HFFc6 (cell line): Measurements from ENCODE around the gene KDM6B. TPM values are rescaled to one million over a fixed set of nuclear protein-coding genes. Genes with fewer than 3 reads are reported as not detected.

Experiments
- DNase-seq: peaks from one replicate; pipeline ENCODE4 v3.0.0-alpha.2; 2018
- H3K27ac Mint-ChIP-seq: 2 replicates; pipeline ENCODE4 v1.8.0; 2020; ENCODE audit warnings: mild to moderate bottlenecking, mixed read lengths
- H3K27me3 Mint-ChIP-seq: 2 replicates; pipeline ENCODE4 v1.8.0; 2021; ENCODE audit warnings: mild to moderate bottlenecking, moderate library complexity, mixed read lengths; ENCODE audit not compliant: insufficient read depth
- H3K36me3 Mint-ChIP-seq: 2 replicates; pipeline ENCODE4 v1.8.0; 2021; ENCODE audit warnings: low read depth, mixed read lengths
- H3K4me1 Mint-ChIP-seq: 2 replicates; pipeline ENCODE4 v1.8.0; 2020; ENCODE audit warnings: low read depth, mixed read lengths
- H3K4me3 Mint-ChIP-seq: 2 replicates; pipeline ENCODE4 v1.8.0; 2020; ENCODE audit warnings: mild to moderate bottlenecking, moderate library complexity, mixed read lengths
- H3K9me3 Mint-ChIP-seq: 2 replicates; pipeline ENCODE4 v1.8.0; 2020; ENCODE audit warnings: mild to moderate bottlenecking, mixed read lengths
- CTCF ChIP-seq: fragments of 200-600 bp; sonication (generic); IDR thresholded peaks from 2 replicates; pipeline ENCODE4 v1.5.0; 2021; ENCODE audit warnings: antibody characterized with exemption, mild to moderate bottlenecking
- total RNA-seq, 6 experiments: library from RNA; stranded (reverse); fragmentation: NEBNext Ultra II Directional; extraction: Animal tissue kit (Norgen Biotek cat#: 25700); gene quantifications; 2 replicates in 1 of 6; 3 replicates in 5 of 6; pipeline ENCODE4 v1.2.3, GENCODE V29; 2021

The KDM6B gene
- total RNA-seq, 6 experiments from 2014 or later: 10.4 to 15.2 (median 11.6) TPM

- H3K4me3 Mint-ChIP-seq: no peak overlapping the region
- H3K36me3 Mint-ChIP-seq: no peaks in the 10 kb centered on the region
- no peak overlapping the region for H3K27ac Mint-ChIP-seq
- H3K27me3 Mint-ChIP-seq: peaks cover 32% of the 10 kb centered on the region
- no peaks in the 10 kb centered on the region for H3K9me3 Mint-ChIP-seq
- no peaks in the 10 kb centered on the region for H3K4me1 Mint-ChIP-seq
- TF ChIP-seq CTCF: no peak
- DNase-seq: no peak
Measured at GRCh38 chr17:7818026-7818425, 16.0 kb upstream of the KDM6B start.

- no peak for DNase-seq
- Mint-ChIP-seq H3K4me1 (peaks cover 3% of the 10 kb centered on the region; the same call in 1 of the 2 replicates), H3K27ac (no peak overlapping the region)
Measured at GRCh38 chr17:7818746-7819645, 15.0 kb upstream of the KDM6B start.

GRCh38 chr17:7820231-7820630 is 13.8 kb upstream of the KDM6B start:
- Mint-ChIP-seq H3K4me3 (no peak overlapping the region), H3K9me3 (no peaks in the 10 kb centered on the region), H3K4me1 (peaks cover 15% of the 10 kb centered on the region), H3K27ac (no peak overlapping the region), H3K36me3 (no peaks in the 10 kb centered on the region), H3K27me3 (peaks cover 28% of the 10 kb centered on the region)
- DNase-seq: no peak
- TF ChIP-seq CTCF: no peak

More at GRCh38 chr17:7818746-7819645, 15.0 kb upstream of the KDM6B start:
- no peak overlapping the region for H3K4me3 Mint-ChIP-seq
- no peaks in the 10 kb centered on the region for H3K9me3 Mint-ChIP-seq
- TF ChIP-seq CTCF: no peak
- H3K27me3 Mint-ChIP-seq: peaks cover 32% of the 10 kb centered on the region
- H3K36me3 Mint-ChIP-seq: no peaks in the 10 kb centered on the region

- Mint-ChIP-seq H3K9me3 (no peaks in the 10 kb centered on the region), H3K27ac (no peak overlapping the region), H3K4me1 (peaks cover 26% of the 10 kb centered on the region), H3K27me3 (peaks cover 19% of the 10 kb centered on the region), H3K4me3 (no peak overlapping the region), H3K36me3 (no peaks in the 10 kb centered on the region)
- DNase-seq: no peak
- TF ChIP-seq CTCF: no peak
Measured at GRCh38 chr17:7822126-7822525, 11.9 kb upstream of the KDM6B start.

- peaks cover 26% of the 10 kb centered on the region for H3K4me1 Mint-ChIP-seq
- peaks cover 17% of the 10 kb centered on the region for H3K27me3 Mint-ChIP-seq
- H3K4me3 Mint-ChIP-seq: no peak overlapping the region
- no peaks in the 10 kb centered on the region for H3K9me3 Mint-ChIP-seq
- H3K36me3 Mint-ChIP-seq: no peaks in the 10 kb centered on the region
- no peak overlapping the region for H3K27ac Mint-ChIP-seq
- no peak for DNase-seq
- no peak for TF ChIP-seq CTCF
Measured at GRCh38 chr17:7823581-7824001, 10.4 kb upstream of the KDM6B start.
